Chondrocyte (in vitro differentiated cells): ENCODE measurements around the gene IQGAP2. TPM values are rescaled to one million over a fixed set of nuclear protein-coding genes. Genes with fewer than 3 reads are reported as not detected.

Experiments
- DNase-seq: peaks from one replicate; pipeline ENCODE4 v3.0.0; 2021; ENCODE audit warnings: mixed read lengths, low spot score
- H3K27ac Mint-ChIP-seq: one replicate; pipeline ENCODE4 v1.8.0; 2021; ENCODE audit warnings: mild to moderate bottlenecking, moderate library complexity, mixed read lengths; ENCODE audit not compliant: unreplicated experiment
- H3K27me3 Mint-ChIP-seq: 2 replicates; pipeline ENCODE4 v1.8.0; 2021; ENCODE audit warnings: low read depth, mixed read lengths
- H3K36me3 Mint-ChIP-seq: 2 replicates; pipeline ENCODE4 v1.8.0; 2021; ENCODE audit warnings: low read depth, mixed read lengths
- H3K4me1 Mint-ChIP-seq: 2 replicates; pipeline ENCODE4 v1.8.0; 2021; ENCODE audit warnings: low read depth, mild to moderate bottlenecking, mixed read lengths
- H3K4me3 Mint-ChIP-seq: one replicate; pipeline ENCODE4 v1.8.0; 2021; ENCODE audit warnings: mild to moderate bottlenecking, moderate library complexity, mixed read lengths; ENCODE audit not compliant: unreplicated experiment
- H3K9me3 Mint-ChIP-seq: 2 replicates; pipeline ENCODE4 v1.8.0; 2021; ENCODE audit warnings: low read depth, mixed read lengths
- total RNA-seq: library from RNA; stranded (reverse); gene quantifications from 3 replicates; pipeline ENCODE4 v1.2.1, GENCODE V29; 2021
- TF ChIP-seq, protein P1 (sequence below): fragments of 200-600 bp; sonication (generic); IDR thresholded peaks from 2 replicates; pipeline ENCODE4 v1.5.0; 2021; ENCODE audit warnings: antibody characterized with exemption, mild to moderate bottlenecking, moderate library complexity

IQGAP2 gene
- total RNA-seq, 1 donor from 2014 or later: 3.0 TPM

DNA sequence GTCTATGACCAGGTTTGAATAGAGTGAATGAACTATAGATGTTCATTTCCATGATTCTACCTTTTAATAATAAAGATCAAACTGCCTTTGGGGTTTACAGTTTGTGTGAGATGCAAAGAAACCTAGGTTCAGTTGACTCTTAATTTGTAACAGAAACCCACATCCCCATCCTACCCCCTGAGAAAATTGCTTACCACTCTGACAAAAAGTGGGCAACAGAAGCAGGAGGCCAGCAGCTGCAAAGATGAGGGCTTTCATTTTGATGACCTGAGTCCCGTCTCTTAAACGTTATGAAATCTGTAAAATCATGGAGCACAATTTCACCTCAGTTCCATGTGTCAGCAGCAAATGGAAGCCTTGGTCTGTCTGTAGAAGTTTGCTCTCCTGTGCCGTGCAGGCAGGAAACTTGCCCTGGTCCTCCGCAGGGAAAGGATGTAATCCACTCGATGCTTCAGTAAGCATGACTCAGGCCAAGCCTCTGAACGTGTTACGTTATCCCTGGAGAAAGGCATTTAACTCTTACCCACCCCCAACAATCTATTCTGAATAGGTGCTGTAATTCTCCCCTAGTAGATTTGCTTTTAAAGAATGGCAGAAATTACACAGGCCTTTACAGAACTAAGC lies 220.0 kb downstream of the IQGAP2 start, which contains the start of gene F2RL2:
Gene F2RL2 (minus strand): TSS at position 431 of the 624 bp plus-strand sequence. CDS start 173 bp downstream, at position 258.
- Mint-ChIP-seq H3K36me3 (no peaks in the 10 kb centered on the region), H3K27me3 (no peaks in the 10 kb centered on the region)

DNA sequence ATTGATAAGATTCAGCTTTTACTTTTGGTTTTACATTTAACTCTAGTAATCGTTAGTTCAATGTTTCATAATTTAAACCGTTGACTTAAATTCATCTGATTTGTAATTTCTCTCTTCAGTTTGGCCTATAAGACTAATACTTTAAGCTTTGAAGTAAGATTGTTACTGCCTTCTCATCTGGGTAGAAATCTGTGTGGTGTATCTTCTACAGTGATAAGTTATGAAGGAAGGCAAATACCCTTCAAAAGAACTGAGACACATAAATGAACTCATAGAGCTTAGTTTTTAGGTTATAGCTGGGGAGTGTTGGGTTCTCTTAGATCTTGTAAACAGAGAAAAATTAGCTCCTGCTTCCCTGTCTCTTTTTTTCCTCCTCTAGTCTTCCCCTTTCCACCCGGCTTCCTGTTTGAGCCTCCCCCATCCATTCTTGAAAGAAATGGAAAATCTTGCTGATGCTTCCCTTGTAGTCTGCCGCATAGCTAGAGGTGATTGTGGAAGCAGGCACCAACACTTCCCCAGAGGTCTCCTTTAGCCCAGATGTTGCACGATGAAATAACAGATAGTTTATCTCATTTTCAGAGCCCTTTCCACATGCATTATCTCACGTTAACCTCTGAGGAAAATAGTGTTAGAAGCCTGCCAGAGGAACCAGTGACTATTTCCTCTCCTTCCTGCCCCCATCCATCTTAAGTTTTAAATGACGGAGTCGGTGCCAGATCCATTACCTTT lies 222.2 kb downstream of the IQGAP2 start:
- TF ChIP-seq, protein P1, sequence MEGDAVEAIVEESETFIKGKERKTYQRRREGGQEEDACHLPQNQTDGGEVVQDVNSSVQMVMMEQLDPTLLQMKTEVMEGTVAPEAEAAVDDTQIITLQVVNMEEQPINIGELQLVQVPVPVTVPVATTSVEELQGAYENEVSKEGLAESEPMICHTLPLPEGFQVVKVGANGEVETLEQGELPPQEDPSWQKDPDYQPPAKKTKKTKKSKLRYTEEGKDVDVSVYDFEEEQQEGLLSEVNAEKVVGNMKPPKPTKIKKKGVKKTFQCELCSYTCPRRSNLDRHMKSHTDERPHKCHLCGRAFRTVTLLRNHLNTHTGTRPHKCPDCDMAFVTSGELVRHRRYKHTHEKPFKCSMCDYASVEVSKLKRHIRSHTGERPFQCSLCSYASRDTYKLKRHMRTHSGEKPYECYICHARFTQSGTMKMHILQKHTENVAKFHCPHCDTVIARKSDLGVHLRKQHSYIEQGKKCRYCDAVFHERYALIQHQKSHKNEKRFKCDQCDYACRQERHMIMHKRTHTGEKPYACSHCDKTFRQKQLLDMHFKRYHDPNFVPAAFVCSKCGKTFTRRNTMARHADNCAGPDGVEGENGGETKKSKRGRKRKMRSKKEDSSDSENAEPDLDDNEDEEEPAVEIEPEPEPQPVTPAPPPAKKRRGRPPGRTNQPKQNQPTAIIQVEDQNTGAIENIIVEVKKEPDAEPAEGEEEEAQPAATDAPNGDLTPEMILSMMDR: no peak
- H3K36me3 Mint-ChIP-seq: no peaks in the 10 kb centered on the region
- no peaks in the 10 kb centered on the region for H3K9me3 Mint-ChIP-seq
- no peak for DNase-seq
- H3K4me3 Mint-ChIP-seq: no peak overlapping the region
- peaks cover 26% of the 10 kb centered on the region for H3K4me1 Mint-ChIP-seq
- H3K27ac Mint-ChIP-seq: peak overlapping the region; percentile 13
- H3K27me3 Mint-ChIP-seq: no peaks in the 10 kb centered on the region

More for the DNA sequence above, 220.0 kb downstream of the IQGAP2 start, which contains the start of gene F2RL2:
- Mint-ChIP-seq H3K9me3 (no peaks in the 10 kb centered on the region), H3K4me1 (peaks cover 36% of the 10 kb centered on the region), H3K4me3 (peak within 1 kb of the TSS; percentile 66), H3K27ac (peak within 1 kb of the TSS; percentile 86)
- DNase-seq: no peak
- TF ChIP-seq, protein P1: no peak

DNA sequence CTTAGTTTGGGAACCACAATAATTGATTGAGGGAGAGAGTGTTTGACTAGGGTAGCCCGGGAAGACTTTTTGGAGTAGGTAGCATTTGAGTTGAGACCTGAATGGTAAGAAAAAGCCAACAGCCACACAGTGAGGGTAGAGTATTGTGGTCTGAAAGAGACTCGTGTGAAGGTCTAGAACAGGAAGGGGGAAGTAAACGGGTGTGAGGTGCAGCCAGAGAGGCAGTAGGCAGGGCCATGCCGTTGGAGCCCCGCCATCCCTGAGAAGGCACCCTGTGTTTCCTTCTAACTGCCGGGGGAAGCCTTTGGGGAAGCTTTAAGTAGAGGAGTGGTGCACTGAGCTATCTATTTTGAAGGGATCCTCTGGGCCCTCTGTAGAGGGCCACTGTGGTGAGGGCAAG lies 223.7 kb downstream of the IQGAP2 start:
- H3K4me1 Mint-ChIP-seq: peaks cover 18% of the 10 kb centered on the region
- no peak for DNase-seq
- TF ChIP-seq, protein P1: no peak

DNA sequence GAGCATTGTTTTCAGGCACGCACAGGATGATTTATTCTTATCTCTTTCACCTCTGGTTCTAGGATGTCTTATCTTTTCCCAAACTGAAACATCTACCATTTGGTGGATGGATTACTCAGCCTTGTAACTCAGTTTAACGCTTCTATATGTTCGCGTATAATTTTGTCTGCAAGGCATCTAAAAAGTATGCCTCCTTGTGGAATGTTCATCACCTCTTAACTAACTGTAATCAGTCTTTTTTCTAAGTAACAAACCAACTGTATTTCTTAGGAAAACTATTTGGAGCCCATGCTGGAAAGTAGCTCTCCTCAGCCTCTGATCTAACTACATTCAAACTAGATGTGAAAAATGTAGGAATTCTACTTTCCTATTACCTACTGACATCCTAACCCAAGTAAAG lies 231.6 kb downstream of the IQGAP2 start:
- TF ChIP-seq, protein P1: peak; percentile 15
- Mint-ChIP-seq H3K4me1 (peaks cover 23% of the 10 kb centered on the region), H3K9me3 (peaks cover 2% of the 10 kb centered on the region), H3K27ac (no peak overlapping the region), H3K27me3 (no peaks in the 10 kb centered on the region), H3K4me3 (no peak overlapping the region), H3K36me3 (no peaks in the 10 kb centered on the region)
- DNase-seq: no peak

More for the DNA sequence above, 223.7 kb downstream of the IQGAP2 start:
- Mint-ChIP-seq H3K27me3 (no peaks in the 10 kb centered on the region), H3K9me3 (no peaks in the 10 kb centered on the region), H3K27ac (no peak overlapping the region), H3K4me3 (no peak overlapping the region), H3K36me3 (no peaks in the 10 kb centered on the region)

DNA sequence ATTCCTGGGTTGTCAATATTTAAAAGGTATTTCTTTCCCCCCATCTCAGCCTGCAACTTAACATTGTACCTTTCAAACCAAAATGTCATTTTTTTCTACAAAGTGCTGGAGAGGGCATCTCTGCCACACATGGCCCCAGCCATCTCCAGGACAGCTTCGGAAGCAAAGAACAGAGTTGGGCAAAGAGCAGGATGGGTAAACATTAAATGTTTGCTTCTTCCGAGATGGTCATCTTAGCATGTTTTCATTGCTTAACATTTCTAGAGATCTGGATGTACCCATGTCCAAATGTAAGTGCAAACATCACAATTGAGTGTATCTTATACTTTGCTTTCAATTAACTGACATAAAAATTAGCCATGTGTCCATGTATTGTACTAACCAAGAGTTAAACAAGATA lies 234.4 kb downstream of the IQGAP2 start:
- Mint-ChIP-seq H3K27me3 (no peaks in the 10 kb centered on the region), H3K9me3 (no peaks in the 10 kb centered on the region), H3K4me3 (no peak overlapping the region), H3K36me3 (no peaks in the 10 kb centered on the region), H3K4me1 (peaks cover 36% of the 10 kb centered on the region), H3K27ac (no peak overlapping the region)
- TF ChIP-seq, protein P1: no peak
- DNase-seq: no peak
